Common myeloid progenitor, CD34-positive (primary cell): ENCODE measurements around the gene SPATA32.

Source experiments
- CTCF ChIA-PET: fragments of 350-600 bp; sonication (Branson Sonifier 250); formaldehyde crosslinking; loops from one replicate; lab custom pipeline; 2021; ENCODE audit warnings: antibody characterized with exemption; lab: Charles Lee
- POLR2A ChIA-PET: fragments of 350-600 bp; sonication (Branson Sonifier 250); formaldehyde crosslinking; loops from one replicate; lab custom pipeline; 2021; ENCODE audit warnings: antibody characterized with exemption; lab: Charles Lee
- DNase-seq, 3 donors: peaks; one replicate each; pipeline versions ENCODE4 v3.0.0 to v3.0.0-alpha.2; 2013
- H3K27ac ChIP-seq, 2 experiments: 1 replicate in 1 of 2; 2 replicates in 1 of 2; pipeline ENCODE4 v1.7.0; 2013; ENCODE audit warnings: inconsistent platforms in 2 of 2, low read length in 2 of 2, mild to moderate bottlenecking in 2 of 2, low read depth in 1 of 2, moderate library complexity in 1 of 2; ENCODE audit not compliant: severe bottlenecking in 2 of 2, insufficient read depth in 1 of 2, poor library complexity in 1 of 2
- H3K27me3 ChIP-seq, 5 experiments: replicated peaks in 2 of 5; 1 replicate in 3 of 5; 2 replicates in 2 of 5; pipeline versions ENCODE4 v1.6.1 to v1.7.0; 2013; ENCODE audit warnings: low read length in 4 of 5, mild to moderate bottlenecking in 2 of 5, moderate library complexity in 2 of 5, inconsistent platforms in 1 of 5; ENCODE audit not compliant: insufficient read depth in 5 of 5, control insufficient read depth in 4 of 5
- H3K36me3 ChIP-seq, 4 experiments: 1 replicate in 2 of 4; 2 replicates in 2 of 4; pipeline versions ENCODE4 v1.6.1 to v1.7.0; 2013; ENCODE audit warnings: low read length in 3 of 4, control low read depth in 1 of 4, mild to moderate bottlenecking in 1 of 4; ENCODE audit not compliant: control insufficient read depth in 4 of 4, insufficient read depth in 4 of 4
- H3K4me1 ChIP-seq, 4 experiments: 1 replicate in 3 of 4; 2 replicates in 1 of 4; pipeline versions ENCODE4 v1.6.1 to v1.7.1; 2013; ENCODE audit warnings: low read length in 3 of 4, mild to moderate bottlenecking in 3 of 4, control low read depth in 1 of 4, inconsistent platforms in 1 of 4, moderate library complexity in 1 of 4; ENCODE audit not compliant: control insufficient read depth in 4 of 4, insufficient read depth in 4 of 4; ENCODE audit errors: control extremely low read depth in 1 of 4
- H3K4me3 ChIP-seq, 7 experiments: 1 replicate in 4 of 7; 2 replicates in 3 of 7; pipeline versions ENCODE4 v1.5.1 to v1.7.0; 2013; ENCODE audit warnings: mild to moderate bottlenecking in 7 of 7, low read length in 6 of 7, moderate library complexity in 6 of 7, inconsistent platforms in 2 of 7, low read depth in 2 of 7, control low read depth in 1 of 7; ENCODE audit not compliant: insufficient read depth in 4 of 7, control insufficient read depth in 1 of 7; ENCODE audit errors: extremely low read depth in 1 of 7
- H3K9me3 ChIP-seq, 5 experiments: 1 replicate in 4 of 5; 2 replicates in 1 of 5; pipeline versions ENCODE4 v1.6.1 to v1.7.1; 2013; ENCODE audit warnings: low read length in 4 of 5, mild to moderate bottlenecking in 2 of 5, inconsistent platforms in 1 of 5, low read depth in 1 of 5, moderate library complexity in 1 of 5; ENCODE audit not compliant: control insufficient read depth in 4 of 5, insufficient read depth in 2 of 5; ENCODE audit errors: control extremely low read depth in 1 of 5
- WGBS: methylation state at CpG from one replicate; pipeline ENCODE4 v1.1.5; 2013; ENCODE audit not compliant: insufficient coverage; 5-methylcytosine and 5-hydroxymethylcytosine counted together

SPATA32 gene

GRCh38 chr17:45265821-45266220 lies 3.9 kb upstream of the SPATA32 start:
- WGBS: 100% methylated on average over 1 of the region's 1 CpG
- DNase-seq: no peak
- ChIA-PET CTCF (interaction anchor here (1.2 to 3.9 kb wide), 6 partner anchors 8 to 45 kb away, joined by 3 to 25 read pairs (median 4); no protein-coding TSS in a partner anchor), POLR2A (no interaction called here)
- Histone ChIP-seq H3K9me3 (no peaks in the 10 kb centered on the region), H3K27me3 (no peaks in the 10 kb centered on the region), H3K4me1 (peaks cover 4 to 19% (median 14%) of the 10 kb centered on the region in 4 experiments), H3K36me3 (peaks cover 19 to 76% (median 61%) of the 10 kb centered on the region in 4 experiments), H3K27ac (no peak overlapping the region), H3K4me3 (no peak overlapping the region)

- H3K4me3 ChIP-seq: no peak overlapping the region
- no peaks in the 10 kb centered on the region for H3K9me3 ChIP-seq
- 98% methylated on average over 8 of the region's 8 CpGs for WGBS
- H3K36me3 ChIP-seq: peaks cover 14 to 68% (median 54%) of the 10 kb centered on the region in 4 experiments
- H3K27ac ChIP-seq: no peak overlapping the region
- no peak for DNase-seq
- POLR2A ChIA-PET: no interaction called here
- peaks cover 4 to 19% (median 14%) of the 10 kb centered on the region in 4 experiments for H3K4me1 ChIP-seq
- CTCF ChIA-PET: interaction anchor here (1.2 to 3.9 kb wide), 4 partner anchors 9 to 27 kb away, joined by 3 to 25 read pairs (median 4); no protein-coding TSS in a partner anchor
- H3K27me3 ChIP-seq: no peaks in the 10 kb centered on the region
Observed at GRCh38 chr17:45264988-45265387, 3.1 kb upstream of the SPATA32 start.

DNA sequence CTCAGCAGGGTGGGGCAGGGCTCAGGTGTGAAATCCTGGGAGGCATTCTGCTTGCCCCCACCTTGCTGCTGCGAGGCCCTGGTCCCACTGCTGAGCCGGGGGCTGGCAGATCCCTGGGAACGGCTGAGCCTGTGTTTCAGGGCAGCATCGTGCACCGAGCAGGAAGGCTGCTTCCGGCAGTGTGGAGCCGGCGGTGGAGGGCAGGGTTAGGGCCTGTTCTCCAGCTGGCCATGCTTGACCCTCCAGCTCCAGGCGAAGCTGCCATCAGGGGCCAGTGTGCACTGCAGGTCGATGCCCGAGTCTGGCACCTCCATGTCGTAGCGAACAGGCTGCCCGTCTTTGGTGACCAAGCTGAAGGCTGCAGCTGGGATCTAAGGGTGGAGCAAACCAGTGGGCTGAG lies 2.5 kb upstream of the SPATA32 start:
- DNase-seq: no peak
- Histone ChIP-seq H3K4me3 (no peak overlapping the region), H3K4me1 (peaks cover 4 to 19% (median 14%) of the 10 kb centered on the region in 4 experiments), H3K27ac (no peak overlapping the region), H3K27me3 (no peaks in the 10 kb centered on the region), H3K9me3 (no peaks in the 10 kb centered on the region), H3K36me3 (peaks cover 11 to 62% (median 49%) of the 10 kb centered on the region in 4 experiments)
- POLR2A ChIA-PET: no interaction called here
- WGBS: 95% methylated on average over 13 of the region's 14 CpGs
- CTCF ChIA-PET: interaction anchor here (0.6 to 3.9 kb wide), 2 partner anchors 13 to 102 kb away, joined by 3 to 25 read pairs; no protein-coding TSS in a partner anchor

DNA sequence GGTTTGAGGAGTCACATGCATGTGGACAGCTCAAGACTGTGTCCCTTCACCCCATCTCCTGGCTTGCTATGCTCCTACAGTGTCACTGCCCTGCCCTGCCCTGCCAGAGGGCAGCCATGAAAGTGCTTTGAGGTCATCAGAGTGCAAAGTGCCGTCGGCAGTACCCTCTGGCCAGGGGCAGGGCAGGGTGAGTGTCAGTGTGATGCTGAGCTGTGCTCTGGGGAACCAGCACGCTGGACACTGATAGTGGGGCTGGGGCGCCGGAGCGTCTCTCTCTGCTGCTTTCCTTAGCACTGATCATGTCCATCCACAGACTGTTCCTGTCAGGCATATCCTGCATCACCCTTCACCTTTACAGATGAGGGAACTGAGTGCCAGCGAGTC lies 1.6 kb upstream of the SPATA32 start:
- H3K27ac ChIP-seq: no peak overlapping the region
- H3K4me1 ChIP-seq: peaks cover 4 to 19% (median 14%) of the 10 kb centered on the region in 4 experiments
- no peaks in the 10 kb centered on the region for H3K9me3 ChIP-seq
- H3K27me3 ChIP-seq: no peaks in the 10 kb centered on the region
- WGBS: 100% methylated on average over 6 of the region's 7 CpGs
- POLR2A ChIA-PET: interaction anchor here (1.7 kb wide), 1 partner anchor 15 kb away, joined by 4 read pairs; no protein-coding TSS in a partner anchor
- peaks cover 11 to 53% (median 44%) of the 10 kb centered on the region in 4 experiments for H3K36me3 ChIP-seq
- H3K4me3 ChIP-seq: no peak overlapping the region
- CTCF ChIA-PET: interaction anchor here (1.1 to 2.0 kb wide), 5 partner anchors 9 to 121 kb away, joined by 3 to 9 read pairs (median 4); no protein-coding TSS in a partner anchor
- DNase-seq: no peak

GRCh38 chr17:45262516-45263476 lies 902 bp upstream of the SPATA32 start:
- WGBS: 75% methylated on average over 16 of the region's 18 CpGs
- Histone ChIP-seq H3K36me3 (peaks cover 7 to 47% (median 39%) of the 10 kb centered on the region in 4 experiments), H3K27me3 (no peaks in the 10 kb centered on the region), H3K4me3 (peak overlapping the region in 4 of 7 experiments; percentile 61 to 90 (median 76)), H3K4me1 (peaks cover 4 to 19% (median 14%) of the 10 kb centered on the region in 4 experiments), H3K9me3 (no peaks in the 10 kb centered on the region), H3K27ac (no peak overlapping the region)
- DNase-seq: no peak
- ChIA-PET CTCF (interaction anchor here (1.1 to 2.0 kb wide), 5 partner anchors 9 to 122 kb away, joined by 3 to 9 read pairs (median 4); no protein-coding TSS in a partner anchor), POLR2A (interaction anchor here (0.8 to 1.7 kb wide), 2 partner anchors 15 to 28 kb away, joined by 3 to 4 read pairs; no protein-coding TSS in a partner anchor)

- WGBS: 95% methylated on average over 7 of the region's 7 CpGs
- Histone ChIP-seq H3K4me1 (peaks cover 4 to 35% (median 27%) of the 10 kb centered on the region in 4 experiments), H3K9me3 (no peaks in the 10 kb centered on the region), H3K4me3 (no peak overlapping the region), H3K36me3 (peaks cover 7 to 24% (median 19%) of the 10 kb centered on the region in 4 experiments), H3K27me3 (no peaks in the 10 kb centered on the region), H3K27ac (no peak overlapping the region)
- CTCF ChIA-PET: interaction anchor here (1.5 kb wide), 1 partner anchor 125 kb away, joined by 3 read pairs; no protein-coding TSS in a partner anchor
- POLR2A ChIA-PET: no interaction called here
- no peak for DNase-seq
Observed at GRCh38 chr17:45260204-45260783, 1.6 kb downstream of the SPATA32 start.
